ENCODE results near the gene MACROH2A2.
A peak's percentile ranks its signal among the peaks of the same experiment; 100 is the strongest.
"Not testable (repeated sequence)": the region's sequence is repeated elsewhere in the genome, so short reads cannot be mapped to it uniquely, and the experiment has no call there.

MACROH2A2 gene

GRCh38 chr10:70069346-70069745 is 16.7 kb downstream of the MACROH2A2 start:
- H3K27me3 Mint-ChIP-seq (ENCODE audit: low read depth) = no peaks in the 10 kb centered on the region
- H3K9me3 Mint-ChIP-seq = no peaks in the 10 kb centered on the region
- H3K4me3 Mint-ChIP-seq = no peak overlapping the region
- no peak overlapping the region for H3K27ac Mint-ChIP-seq
- no peaks in the 10 kb centered on the region for H3K4me1 Mint-ChIP-seq
- TF ChIP-seq, protein P1, sequence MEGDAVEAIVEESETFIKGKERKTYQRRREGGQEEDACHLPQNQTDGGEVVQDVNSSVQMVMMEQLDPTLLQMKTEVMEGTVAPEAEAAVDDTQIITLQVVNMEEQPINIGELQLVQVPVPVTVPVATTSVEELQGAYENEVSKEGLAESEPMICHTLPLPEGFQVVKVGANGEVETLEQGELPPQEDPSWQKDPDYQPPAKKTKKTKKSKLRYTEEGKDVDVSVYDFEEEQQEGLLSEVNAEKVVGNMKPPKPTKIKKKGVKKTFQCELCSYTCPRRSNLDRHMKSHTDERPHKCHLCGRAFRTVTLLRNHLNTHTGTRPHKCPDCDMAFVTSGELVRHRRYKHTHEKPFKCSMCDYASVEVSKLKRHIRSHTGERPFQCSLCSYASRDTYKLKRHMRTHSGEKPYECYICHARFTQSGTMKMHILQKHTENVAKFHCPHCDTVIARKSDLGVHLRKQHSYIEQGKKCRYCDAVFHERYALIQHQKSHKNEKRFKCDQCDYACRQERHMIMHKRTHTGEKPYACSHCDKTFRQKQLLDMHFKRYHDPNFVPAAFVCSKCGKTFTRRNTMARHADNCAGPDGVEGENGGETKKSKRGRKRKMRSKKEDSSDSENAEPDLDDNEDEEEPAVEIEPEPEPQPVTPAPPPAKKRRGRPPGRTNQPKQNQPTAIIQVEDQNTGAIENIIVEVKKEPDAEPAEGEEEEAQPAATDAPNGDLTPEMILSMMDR (IDR thresholded peaks at IDR 0.05; ENCODE audit: unreplicated experiment in 3 of 3) = no peak
- peaks cover 40% of the 10 kb centered on the region for H3K36me3 Mint-ChIP-seq (ENCODE audit: low read depth)

DNA sequence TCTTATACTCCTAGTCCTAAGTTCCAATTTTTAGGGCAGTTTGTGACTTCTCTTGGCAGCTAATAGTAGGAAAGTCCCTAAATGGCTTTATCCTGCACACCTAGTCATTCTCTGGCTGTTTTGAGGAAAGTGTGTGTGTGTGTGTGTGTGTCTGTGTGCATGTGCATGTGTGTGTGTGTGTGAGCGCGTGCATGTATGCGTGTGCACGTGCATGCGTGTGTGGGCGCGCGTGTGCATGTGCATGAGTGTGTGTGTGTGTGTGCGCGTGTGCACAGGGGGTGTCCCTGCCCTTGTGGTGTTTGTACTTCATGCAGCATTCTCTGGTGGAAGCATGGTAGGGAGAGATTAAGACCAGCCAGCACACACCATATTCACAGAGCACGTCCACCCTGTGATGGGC is 18.2 kb downstream of the MACROH2A2 start:
- H3K4me3 Mint-ChIP-seq = no peak overlapping the region
- H3K27me3 Mint-ChIP-seq (ENCODE audit: low read depth) = no peaks in the 10 kb centered on the region
- H3K36me3 Mint-ChIP-seq (ENCODE audit: low read depth) = peaks cover 37% of the 10 kb centered on the region
- H3K4me1 Mint-ChIP-seq = no peaks in the 10 kb centered on the region
- no peaks in the 10 kb centered on the region for H3K9me3 Mint-ChIP-seq
- TF ChIP-seq, protein P1 (IDR thresholded peaks at IDR 0.05; ENCODE audit: unreplicated experiment in 3 of 3) = no peak
- H3K27ac Mint-ChIP-seq = no peak overlapping the region

- H3K4me3 Mint-ChIP-seq = no peak overlapping the region
- H3K9me3 Mint-ChIP-seq = no peaks in the 10 kb centered on the region
- TF ChIP-seq, protein P1 (IDR thresholded peaks at IDR 0.05; ENCODE audit: unreplicated experiment in 3 of 3) = no peak
- H3K36me3 Mint-ChIP-seq (ENCODE audit: low read depth) = peaks cover 48% of the 10 kb centered on the region
- H3K4me1 Mint-ChIP-seq = no peaks in the 10 kb centered on the region
- no peaks in the 10 kb centered on the region for H3K27me3 Mint-ChIP-seq (ENCODE audit: low read depth)
- no peak overlapping the region for H3K27ac Mint-ChIP-seq
Observed at GRCh38 chr10:70074165-70074564, 21.5 kb downstream of the MACROH2A2 start.

- Mint-ChIP-seq H3K27me3 (ENCODE audit: low read depth) (no peaks in the 10 kb centered on the region), H3K4me1 (no peaks in the 10 kb centered on the region), H3K9me3 (no peaks in the 10 kb centered on the region), H3K36me3 (ENCODE audit: low read depth) (peaks cover 54% of the 10 kb centered on the region), H3K4me3 (no peak overlapping the region), H3K27ac (peak overlapping the region in 1 of 3 experiments; percentile 12)
- TF ChIP-seq, protein P1 (IDR thresholded peaks at IDR 0.05; ENCODE audit: unreplicated experiment in 3 of 3) = no peak
Observed at GRCh38 chr10:70074971-70075370, 22.3 kb downstream of the MACROH2A2 start.

DNA sequence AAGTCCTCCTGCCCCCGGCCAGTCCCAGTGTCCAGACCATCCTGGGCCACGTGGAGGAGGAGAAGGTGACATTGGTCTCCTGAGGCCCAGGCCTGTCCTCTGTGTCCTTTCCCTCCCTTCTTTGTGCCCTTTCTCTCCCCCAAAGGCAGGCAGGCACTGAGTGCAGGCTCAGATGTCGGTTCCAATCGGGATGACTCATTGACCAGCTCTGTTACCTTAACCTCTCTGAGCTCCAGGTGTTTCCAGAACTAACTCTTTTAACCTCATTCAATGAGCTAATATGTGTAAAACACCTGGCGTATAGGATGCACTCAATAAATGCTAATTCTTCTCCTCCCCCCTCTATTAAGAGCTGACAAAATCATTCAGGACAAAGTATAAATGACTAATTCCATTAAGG is 25.7 kb downstream of the MACROH2A2 start:
- Mint-ChIP-seq H3K4me1 (no peaks in the 10 kb centered on the region), H3K27ac (no peak overlapping the region), H3K27me3 (ENCODE audit: low read depth) (no peaks in the 10 kb centered on the region), H3K9me3 (no peaks in the 10 kb centered on the region), H3K36me3 (ENCODE audit: low read depth) (peaks cover 75% of the 10 kb centered on the region), H3K4me3 (no peak overlapping the region)
- TF ChIP-seq, protein P1 (IDR thresholded peaks at IDR 0.05; ENCODE audit: unreplicated experiment in 3 of 3) = no peak

DNA sequence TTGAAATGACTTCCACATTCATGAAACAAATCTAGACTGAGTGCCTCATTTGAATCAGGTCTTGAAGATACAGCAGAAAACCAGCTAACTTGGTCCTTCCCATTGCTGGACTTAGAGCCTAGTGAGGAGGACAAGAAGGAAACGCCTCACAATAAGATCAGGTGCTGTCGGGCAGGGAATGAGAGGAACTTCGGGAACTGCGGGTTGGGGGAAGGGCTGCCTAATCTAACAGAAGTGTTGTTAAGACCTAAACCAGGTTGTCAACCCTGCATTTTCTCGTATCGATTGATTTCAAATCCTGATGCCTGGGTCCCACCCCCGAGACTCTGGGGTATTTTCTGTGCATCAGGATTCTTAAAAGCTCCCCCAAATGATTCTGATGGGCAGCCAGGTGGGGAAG is 26.3 kb downstream of the MACROH2A2 start:
- peaks cover 79% of the 10 kb centered on the region for H3K36me3 Mint-ChIP-seq (ENCODE audit: low read depth)
- H3K4me1 Mint-ChIP-seq = no peaks in the 10 kb centered on the region
- no peaks in the 10 kb centered on the region for H3K27me3 Mint-ChIP-seq (ENCODE audit: low read depth)
- no peaks in the 10 kb centered on the region for H3K9me3 Mint-ChIP-seq
- TF ChIP-seq, protein P1 (IDR thresholded peaks at IDR 0.05; ENCODE audit: unreplicated experiment in 3 of 3) = no peak
- H3K27ac Mint-ChIP-seq = no peak overlapping the region
- no peak overlapping the region for H3K4me3 Mint-ChIP-seq

GRCh38 chr10:70080789-70081188 is 28.1 kb downstream of the MACROH2A2 start:
- not testable (repeated sequence) for H3K27me3 Mint-ChIP-seq (ENCODE audit: low read depth); H3K4me1 Mint-ChIP-seq; H3K27ac Mint-ChIP-seq; H3K9me3 Mint-ChIP-seq; H3K4me3 Mint-ChIP-seq
- H3K36me3 Mint-ChIP-seq (ENCODE audit: low read depth) = peaks cover 66% of the 10 kb centered on the region
